T-helper 17 cell (primary cell): Measurements from ENCODE around the gene SART3. TPM values are rescaled to one million over a fixed set of nuclear protein-coding genes. Genes with fewer than 3 reads are reported as not detected.

Experiments used
- ATAC-seq: fragments of 150-1000 bp; cut with Tn5 transposase; 2 replicates; pipeline ENCODE4 v1.10.0; 2021; ENCODE audit warnings: mild to moderate bottlenecking, moderate library complexity
- DNase-seq, 3 donors: peaks; one replicate each; pipeline versions ENCODE4 v3.0.0 to v3.0.0-alpha.2; 2020 to 2021
- H3K9me3 ChIP-seq: one replicate; pipeline ENCODE4 v1.7.0; 2013; ENCODE audit warnings: low read length, mild to moderate bottlenecking; ENCODE audit not compliant: control insufficient read depth, poor library complexity, severe bottlenecking
- H3K27ac Mint-ChIP-seq: one replicate; pipeline ENCODE4 v1.8.0; 2022; ENCODE audit warnings: mild to moderate bottlenecking, moderate library complexity, mixed read lengths
- H3K27me3 Mint-ChIP-seq: one replicate; pipeline ENCODE4 v1.8.0; 2022; ENCODE audit warnings: mixed read lengths
- H3K36me3 Mint-ChIP-seq: one replicate; pipeline ENCODE4 v1.8.0; 2022; ENCODE audit warnings: low read depth, mixed read lengths
- H3K4me1 Mint-ChIP-seq: one replicate; pipeline ENCODE4 v1.8.0; 2022; ENCODE audit warnings: mild to moderate bottlenecking, mixed read lengths
- H3K4me3 Mint-ChIP-seq: one replicate; pipeline ENCODE4 v1.8.0; 2022; ENCODE audit warnings: mild to moderate bottlenecking, moderate library complexity, mixed read lengths
- total RNA-seq, 4 donors: library from RNA in 2 of 4; stranded (reverse) in 2 of 4; gene quantifications; one replicate each; pipeline ENCODE4 v1.2.3 and lab custom pipeline; 2022 to 2026

SART3 gene
- total RNA-seq, 2 donors from 2014 or later, result 85.3 to 107 TPM

DNA sequence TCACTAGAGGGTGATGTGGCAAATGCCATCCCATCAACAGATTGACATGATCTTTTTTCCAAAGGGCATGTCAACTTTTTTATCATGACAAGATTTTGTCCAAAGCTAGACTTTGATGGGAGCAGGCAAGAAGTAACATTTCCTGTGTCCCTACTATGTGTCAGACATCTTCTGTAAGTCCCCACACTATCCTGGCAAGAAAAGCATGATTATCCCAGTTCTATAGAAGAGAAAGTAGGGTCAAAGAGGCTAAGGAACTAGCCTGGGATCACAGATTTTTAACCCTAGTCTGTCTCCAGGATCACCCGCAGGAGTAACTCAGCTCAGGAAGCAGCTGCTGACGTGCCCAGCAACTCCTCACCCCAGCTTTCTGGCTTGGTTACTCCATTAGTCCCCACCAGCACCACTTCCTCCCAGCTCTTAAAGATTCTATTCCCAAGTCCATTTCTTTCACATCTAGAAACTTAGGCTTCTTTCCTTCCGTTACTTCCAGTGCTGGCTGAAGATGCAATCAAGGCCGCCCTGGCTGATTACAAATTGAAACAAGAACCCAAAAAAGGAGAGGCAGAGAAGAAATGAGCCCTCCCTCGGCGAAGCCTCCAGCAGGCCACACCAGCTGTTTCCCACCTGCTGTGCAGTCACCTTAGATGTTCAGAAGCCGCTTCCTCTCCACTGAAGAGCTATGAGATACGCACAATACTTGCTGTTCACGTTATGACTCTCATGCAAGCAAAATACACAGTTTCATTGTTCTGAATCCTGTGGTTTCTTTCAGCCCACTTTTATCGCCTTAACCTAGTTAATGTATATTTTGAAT, 7.6 kb upstream of the SART3 start:
- Mint-ChIP-seq H3K27me3 (no peaks in the 10 kb centered on the region), H3K36me3 (peaks cover 4% of the 10 kb centered on the region), H3K4me3 (peak overlapping the region; percentile 85), H3K4me1 (peaks cover 44% of the 10 kb centered on the region), H3K27ac (peak overlapping the region; percentile 99)
- ATAC-seq, result peak; percentile 93
- DNase-seq, result peak in 2 of 3 donors; percentile 54 to 57
- H3K9me3 ChIP-seq, result no peaks in the 10 kb centered on the region

DNA sequence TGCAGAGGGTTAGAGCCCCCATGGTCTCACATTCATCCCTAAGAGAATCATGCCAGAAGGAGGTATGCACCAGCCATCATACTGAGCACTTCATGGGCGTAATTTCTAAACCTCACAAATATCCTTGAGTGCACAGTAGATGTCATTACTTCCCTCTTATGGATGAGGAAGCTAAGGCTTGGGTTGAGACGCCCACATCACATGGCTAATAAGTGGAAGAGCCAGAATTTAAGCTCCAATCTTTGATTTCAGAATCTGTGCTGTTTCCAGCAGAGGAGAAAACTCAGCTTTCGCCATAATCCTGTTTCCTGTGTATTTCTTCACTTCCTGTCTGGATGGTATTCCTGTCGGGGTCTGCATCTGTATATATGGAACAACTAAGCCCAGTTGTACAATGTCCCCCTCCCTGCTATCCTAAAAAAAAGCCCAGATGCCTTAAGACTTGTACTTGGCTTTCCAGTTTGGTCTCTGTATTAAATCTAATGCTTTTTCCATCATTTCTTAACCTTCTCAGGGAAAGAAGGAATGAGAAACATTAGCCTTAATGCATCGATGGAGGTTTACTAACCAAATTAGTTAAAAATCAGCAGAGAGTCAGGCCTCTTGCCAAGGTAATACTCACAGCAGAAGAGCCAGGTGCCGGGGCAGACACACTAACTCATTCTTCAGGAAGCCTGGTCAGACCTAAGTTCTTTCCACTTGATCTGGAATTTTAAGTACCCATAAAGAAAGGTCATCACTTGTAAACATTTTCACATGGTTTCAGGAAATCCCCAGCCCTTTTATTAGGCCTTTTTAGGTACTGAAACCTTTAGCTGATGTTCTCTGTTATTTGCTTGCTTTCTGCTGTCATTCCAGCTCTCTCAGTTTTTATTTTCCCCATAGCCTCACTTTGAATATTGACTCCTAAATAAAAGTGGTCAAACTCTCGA, 6.7 kb upstream of the SART3 start:
- H3K27me3 Mint-ChIP-seq, result no peaks in the 10 kb centered on the region
- no peak for DNase-seq
- peak overlapping the region; percentile 99 for H3K27ac Mint-ChIP-seq
- peaks cover 4% of the 10 kb centered on the region for H3K36me3 Mint-ChIP-seq
- peaks cover 38% of the 10 kb centered on the region for H3K4me1 Mint-ChIP-seq
- peak overlapping the region; percentile 85 for H3K4me3 Mint-ChIP-seq
- H3K9me3 ChIP-seq, result no peaks in the 10 kb centered on the region
- no peak for ATAC-seq

DNA sequence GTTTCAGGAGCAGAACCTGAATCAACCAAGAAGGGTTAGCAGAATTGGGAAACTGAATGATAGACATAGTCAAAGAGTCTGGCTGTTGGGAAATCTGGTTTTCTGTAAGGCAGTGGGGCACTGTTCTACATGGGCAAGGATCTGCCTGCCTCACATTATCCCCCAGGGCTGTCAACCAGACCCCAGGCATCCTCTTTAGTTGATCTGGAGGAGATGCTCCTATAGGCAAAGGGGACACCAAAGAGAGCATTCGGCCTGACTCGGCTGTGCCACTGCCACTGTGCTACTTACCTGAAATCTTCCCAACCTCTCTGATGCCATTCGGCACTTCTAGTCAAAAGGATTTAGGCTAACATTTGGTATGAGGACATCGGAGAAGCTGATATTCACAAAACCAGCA, 5.5 kb upstream of the SART3 start:
- H3K9me3 ChIP-seq, result no peaks in the 10 kb centered on the region
- peak overlapping the region; percentile 99 for H3K27ac Mint-ChIP-seq
- no peaks in the 10 kb centered on the region for H3K27me3 Mint-ChIP-seq
- DNase-seq (no peak), ATAC-seq (no peak)
- H3K36me3 Mint-ChIP-seq, result peaks cover 4% of the 10 kb centered on the region
- peaks cover 31% of the 10 kb centered on the region for H3K4me1 Mint-ChIP-seq
- H3K4me3 Mint-ChIP-seq, result no peak overlapping the region

DNA sequence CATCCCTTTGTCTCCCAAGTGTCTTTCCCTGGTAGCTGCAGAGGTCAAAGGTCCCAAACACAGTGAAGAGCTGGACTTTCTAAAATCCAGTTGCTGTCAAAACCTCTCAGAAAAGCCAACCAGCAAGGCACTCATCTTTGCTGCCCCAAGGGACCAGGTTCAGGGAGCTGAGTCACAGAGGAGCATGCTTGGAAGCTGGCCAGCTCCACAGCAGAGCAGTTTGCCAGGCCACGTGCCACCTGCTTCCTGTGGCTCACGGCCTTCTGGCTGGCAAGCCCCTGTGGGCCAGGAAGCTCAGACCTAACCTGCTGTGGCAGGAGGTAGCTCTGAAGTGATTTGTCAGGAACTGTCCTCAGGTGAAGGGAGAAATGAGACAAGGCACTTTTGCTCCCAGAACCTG, 5.0 kb upstream of the SART3 start:
- Mint-ChIP-seq H3K36me3 (peaks cover 5% of the 10 kb centered on the region), H3K4me3 (no peak overlapping the region), H3K27ac (peak overlapping the region; percentile 99), H3K27me3 (no peaks in the 10 kb centered on the region), H3K4me1 (peaks cover 31% of the 10 kb centered on the region)
- H3K9me3 ChIP-seq, result no peaks in the 10 kb centered on the region
- ATAC-seq, result no peak
- peak; percentile 40 to 66 (median 40) for DNase-seq

DNA sequence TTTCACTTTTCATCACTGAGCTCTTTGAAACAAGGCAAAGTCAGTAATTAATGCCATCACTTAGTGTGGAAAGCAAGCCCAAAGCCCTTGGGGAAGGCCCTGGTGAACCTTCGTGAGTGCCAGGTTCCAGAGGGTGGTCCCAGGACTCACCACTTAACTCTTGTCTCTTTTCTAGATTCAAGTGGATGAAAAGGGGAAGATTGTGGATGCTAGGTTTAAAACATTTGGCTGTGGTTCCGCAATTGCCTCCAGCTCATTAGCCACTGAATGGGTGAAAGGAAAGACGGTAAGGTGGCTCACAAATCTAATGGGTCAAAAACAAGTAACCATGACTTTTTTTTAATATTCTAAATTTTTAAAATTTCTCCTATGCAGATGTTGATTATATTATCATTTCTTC, 4.2 kb upstream of the SART3 start:
- Mint-ChIP-seq H3K27ac (peak overlapping the region; percentile 99), H3K4me3 (no peak overlapping the region), H3K4me1 (peaks cover 32% of the 10 kb centered on the region), H3K36me3 (peaks cover 7% of the 10 kb centered on the region), H3K27me3 (no peaks in the 10 kb centered on the region)
- DNase-seq, result no peak
- no peaks in the 10 kb centered on the region for H3K9me3 ChIP-seq
- no peak for ATAC-seq

DNA sequence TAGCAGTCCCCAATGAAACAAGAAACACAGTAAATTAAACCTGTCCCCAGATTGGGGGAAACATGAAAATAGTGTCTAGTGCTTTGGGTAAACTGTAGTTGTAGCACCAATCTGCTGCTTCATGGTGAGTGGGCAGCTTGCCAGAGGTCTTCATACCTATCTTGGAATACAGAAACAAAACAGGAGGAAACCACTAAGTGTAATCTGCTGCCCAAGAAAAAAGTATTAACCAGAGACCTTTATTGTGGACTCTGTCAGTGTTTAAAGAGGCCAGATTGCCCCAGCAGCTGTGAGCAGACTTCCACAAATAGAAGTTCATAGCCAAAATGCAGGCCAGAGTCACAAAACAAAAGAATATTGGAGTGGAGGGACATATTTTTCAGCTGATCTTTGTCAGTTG, 3.8 kb upstream of the SART3 start:
- H3K27me3 Mint-ChIP-seq, result no peaks in the 10 kb centered on the region
- peaks cover 34% of the 10 kb centered on the region for H3K4me1 Mint-ChIP-seq
- H3K36me3 Mint-ChIP-seq, result peaks cover 7% of the 10 kb centered on the region
- DNase-seq (no peak), ATAC-seq (no peak)
- no peak overlapping the region for H3K27ac Mint-ChIP-seq
- H3K9me3 ChIP-seq, result no peaks in the 10 kb centered on the region
- H3K4me3 Mint-ChIP-seq, result no peak overlapping the region

DNA sequence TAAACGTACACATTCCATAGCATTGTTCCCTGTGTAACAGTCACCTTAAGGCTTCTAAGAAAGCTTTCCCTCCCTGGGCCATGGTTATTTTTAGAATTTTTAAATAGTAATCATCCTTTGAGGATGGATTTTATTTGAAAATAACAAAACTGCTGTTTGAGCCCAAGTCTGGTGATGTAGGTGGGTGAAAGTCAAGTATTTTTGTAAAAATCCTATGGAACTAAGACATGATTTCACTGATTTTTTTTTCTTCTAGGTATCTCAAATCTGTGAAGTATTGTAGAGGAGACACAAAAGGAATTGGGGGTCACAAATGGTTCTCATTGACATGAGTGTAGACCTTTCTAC, 2.8 kb upstream of the SART3 start:
- peak overlapping the region; percentile 100 for H3K4me3 Mint-ChIP-seq
- peak overlapping the region; percentile 100 for H3K27ac Mint-ChIP-seq
- H3K4me1 Mint-ChIP-seq, result peaks cover 29% of the 10 kb centered on the region
- ATAC-seq (no peak), DNase-seq (no peak)
- H3K36me3 Mint-ChIP-seq, result peaks cover 5% of the 10 kb centered on the region
- H3K27me3 Mint-ChIP-seq, result no peaks in the 10 kb centered on the region
- no peaks in the 10 kb centered on the region for H3K9me3 ChIP-seq

DNA sequence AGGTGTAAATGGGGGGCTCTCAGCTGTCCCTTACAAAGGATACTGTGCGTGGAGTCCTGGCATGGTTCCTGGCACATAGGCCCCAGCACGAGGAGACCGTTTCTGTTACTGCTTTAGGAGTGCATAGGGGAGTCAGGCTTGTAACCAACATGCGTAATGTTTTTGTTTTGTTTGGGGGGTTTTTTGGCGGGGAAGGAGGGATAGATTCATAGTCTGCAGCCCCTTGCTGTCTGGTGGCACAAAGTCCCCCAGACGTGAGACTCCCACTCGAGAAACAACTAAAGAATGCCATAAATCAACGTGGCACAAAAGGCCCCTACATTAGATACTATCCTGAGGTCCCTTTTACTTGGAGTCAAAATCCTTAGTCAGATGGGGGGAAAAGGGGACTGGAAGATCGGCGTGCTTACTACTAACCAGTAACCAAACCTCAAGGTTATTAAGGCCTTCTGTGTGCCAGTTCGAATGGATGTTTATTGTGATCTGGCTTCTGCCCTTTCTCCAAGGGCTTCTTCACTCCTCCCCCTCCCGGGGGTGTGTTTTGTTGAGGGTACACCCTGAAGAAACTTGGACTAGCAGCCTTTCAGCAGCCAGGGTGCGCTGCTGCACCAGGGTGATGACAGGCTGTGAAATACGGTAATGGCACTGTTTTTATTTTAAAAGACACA, 2.3 kb upstream of the SART3 start:
- H3K36me3 Mint-ChIP-seq, result peaks cover 3% of the 10 kb centered on the region
- peak overlapping the region; percentile 100 for H3K27ac Mint-ChIP-seq
- peak; percentile 62 for ATAC-seq

DNA sequence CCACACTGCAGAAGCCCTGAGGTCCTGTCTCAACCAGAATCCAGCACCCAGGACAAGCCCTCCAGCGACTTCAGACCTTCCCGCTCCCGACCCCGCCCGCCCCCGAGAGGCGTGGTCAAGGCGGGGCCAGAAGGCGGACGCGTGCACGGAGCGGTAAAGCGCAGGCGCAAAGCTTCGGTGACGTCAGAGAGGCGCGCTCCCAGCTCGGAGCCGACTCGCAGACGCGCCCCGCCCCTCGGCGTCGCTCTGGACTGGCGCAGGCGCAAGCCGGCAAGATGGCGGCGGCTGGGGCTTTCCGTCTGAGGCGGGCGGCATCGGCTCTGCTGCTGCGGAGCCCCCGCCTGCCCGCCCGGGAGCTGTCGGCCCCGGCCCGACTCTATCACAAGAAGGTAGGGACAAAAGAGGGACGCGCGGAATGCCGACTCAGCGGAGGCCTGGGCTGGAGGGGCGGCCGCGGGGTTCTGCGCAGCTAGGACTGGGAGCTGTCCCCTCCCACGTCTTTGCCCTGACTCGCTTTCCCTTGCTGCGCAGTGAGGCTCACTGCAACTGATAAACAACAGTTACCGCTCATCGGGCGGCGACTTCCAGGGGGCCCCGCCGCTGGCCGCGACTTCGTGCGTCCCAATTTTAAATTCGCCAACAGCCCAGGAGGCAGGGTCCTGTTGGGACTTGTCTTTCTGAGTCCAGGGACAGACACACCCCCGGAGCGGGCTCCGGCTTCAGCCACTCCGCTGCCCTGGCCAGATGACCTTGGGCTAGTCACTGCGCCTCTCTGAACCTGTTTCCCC, 1.6 kb upstream of the SART3 start, which contains the start of gene ISCU:
TSS of gene ISCU (plus strand) at position 249 of the 788 bp plus-strand sequence. CDS start at position 276, 27 bp downstream.
- Mint-ChIP-seq H3K4me1 (peaks cover 26% of the 10 kb centered on the region), H3K4me3 (peak within 1 kb of the TSS; percentile 100), H3K36me3 (peaks cover 3% of the 10 kb centered on the region), H3K27me3 (no peaks in the 10 kb centered on the region), H3K27ac (peak within 1 kb of the TSS; percentile 100)
- H3K9me3 ChIP-seq, result no peaks in the 10 kb centered on the region
- DNase-seq (peak; percentile 99 to 100 (median 100)), ATAC-seq (peak; percentile 70)

More for the DNA sequence above, 2.3 kb upstream of the SART3 start:
- Mint-ChIP-seq H3K27me3 (no peaks in the 10 kb centered on the region), H3K4me1 (peaks cover 26% of the 10 kb centered on the region), H3K4me3 (peak overlapping the region; percentile 100)
- DNase-seq, result peak; percentile 67 to 79 (median 76)
- no peaks in the 10 kb centered on the region for H3K9me3 ChIP-seq

DNA sequence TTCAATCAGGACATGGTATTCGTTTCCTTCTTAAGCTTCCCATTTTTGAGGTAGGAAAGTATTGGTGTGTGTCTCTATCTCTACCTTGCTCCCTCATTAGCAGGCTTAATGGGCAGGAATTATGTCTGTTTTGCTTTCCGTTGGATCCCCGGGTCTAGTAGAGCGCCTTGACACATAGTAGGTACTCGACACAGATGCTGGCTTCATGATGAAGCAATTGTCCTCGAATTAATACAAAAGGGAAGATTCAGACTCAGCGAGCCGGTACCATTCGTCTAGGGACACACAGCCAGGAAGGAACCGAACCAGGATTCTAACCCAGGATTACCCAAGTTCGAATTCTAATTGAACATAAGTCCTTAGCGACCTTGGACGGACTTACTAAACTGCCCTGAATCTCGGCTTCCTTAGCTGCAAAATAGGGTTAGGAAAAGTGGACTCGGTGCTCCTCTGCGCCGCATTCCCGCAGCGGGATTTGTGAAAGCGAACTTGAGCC, 927 bp upstream of the SART3 start:
- Mint-ChIP-seq H3K36me3 (peaks cover 3% of the 10 kb centered on the region), H3K27ac (peak overlapping the region; percentile 100), H3K27me3 (no peaks in the 10 kb centered on the region), H3K4me1 (peaks cover 29% of the 10 kb centered on the region), H3K4me3 (peak overlapping the region; percentile 100)
- no peaks in the 10 kb centered on the region for H3K9me3 ChIP-seq
- DNase-seq, result no peak
- peak; percentile 2 for ATAC-seq

DNA sequence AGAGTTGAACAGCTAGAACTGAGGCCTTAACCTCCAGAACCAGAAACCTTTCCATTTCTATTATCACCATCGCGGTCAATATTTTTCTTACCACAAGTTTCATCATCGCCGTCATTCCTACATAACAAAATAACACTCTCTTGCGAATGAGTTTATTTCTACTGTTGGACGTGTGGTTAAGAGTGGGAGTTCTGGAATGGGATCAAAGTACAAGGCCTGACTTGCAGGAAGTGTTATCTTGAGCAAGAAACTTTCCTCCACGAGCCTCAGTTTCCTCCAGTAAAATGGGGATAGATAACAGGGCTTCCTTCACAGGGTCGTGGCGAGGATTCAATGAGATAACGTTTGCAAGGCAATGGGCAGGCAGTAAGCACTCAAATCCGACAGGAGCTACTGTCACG, 652 bp downstream of the SART3 start:
- ATAC-seq (no peak), DNase-seq (no peak)
- H3K4me3 Mint-ChIP-seq, result peak overlapping the region; percentile 100
- peaks cover 29% of the 10 kb centered on the region for H3K4me1 Mint-ChIP-seq
- H3K27ac Mint-ChIP-seq, result peak overlapping the region; percentile 100
- H3K9me3 ChIP-seq, result no peaks in the 10 kb centered on the region
- H3K27me3 Mint-ChIP-seq, result no peaks in the 10 kb centered on the region
- H3K36me3 Mint-ChIP-seq, result peaks cover 3% of the 10 kb centered on the region

DNA sequence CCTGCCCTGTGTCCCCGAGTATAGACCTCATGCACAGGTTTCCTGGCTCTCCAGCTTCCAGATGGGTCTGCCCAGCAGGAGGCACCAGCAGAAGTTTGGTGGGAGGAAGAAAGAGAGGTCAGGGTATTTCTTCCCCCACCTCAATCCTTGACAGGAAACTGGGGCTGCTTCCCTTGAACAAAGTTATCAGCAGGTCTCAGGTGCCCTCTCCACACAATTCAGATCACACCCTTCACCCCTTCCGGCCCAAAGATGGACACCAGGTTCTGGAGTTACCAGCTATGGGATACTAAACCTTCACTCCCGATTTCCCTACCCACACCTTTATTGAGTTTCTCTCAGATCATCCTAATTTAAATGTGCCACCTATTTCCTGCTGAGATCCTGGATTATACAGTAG, 1.2 kb downstream of the SART3 start:
- H3K4me1 Mint-ChIP-seq, result peaks cover 32% of the 10 kb centered on the region
- ATAC-seq (no peak), DNase-seq (no peak)
- H3K27me3 Mint-ChIP-seq, result no peaks in the 10 kb centered on the region
- H3K36me3 Mint-ChIP-seq, result peaks cover 3% of the 10 kb centered on the region
- peak overlapping the region; percentile 100 for H3K27ac Mint-ChIP-seq
- no peaks in the 10 kb centered on the region for H3K9me3 ChIP-seq
- peak overlapping the region; percentile 100 for H3K4me3 Mint-ChIP-seq
